ENCODE results near the gene FBXO24. TPM values are rescaled to one million over a fixed set of nuclear protein-coding genes. Genes with fewer than 3 reads are reported as not detected.

FBXO24 gene
- total and polyA plus RNA-seq, 9 of the 15 experiments (the other 6 are each of a cell fraction or from before 2014, with no cell fraction given) = 0.17 to 0.95 (median 0.50) TPM

DNA sequence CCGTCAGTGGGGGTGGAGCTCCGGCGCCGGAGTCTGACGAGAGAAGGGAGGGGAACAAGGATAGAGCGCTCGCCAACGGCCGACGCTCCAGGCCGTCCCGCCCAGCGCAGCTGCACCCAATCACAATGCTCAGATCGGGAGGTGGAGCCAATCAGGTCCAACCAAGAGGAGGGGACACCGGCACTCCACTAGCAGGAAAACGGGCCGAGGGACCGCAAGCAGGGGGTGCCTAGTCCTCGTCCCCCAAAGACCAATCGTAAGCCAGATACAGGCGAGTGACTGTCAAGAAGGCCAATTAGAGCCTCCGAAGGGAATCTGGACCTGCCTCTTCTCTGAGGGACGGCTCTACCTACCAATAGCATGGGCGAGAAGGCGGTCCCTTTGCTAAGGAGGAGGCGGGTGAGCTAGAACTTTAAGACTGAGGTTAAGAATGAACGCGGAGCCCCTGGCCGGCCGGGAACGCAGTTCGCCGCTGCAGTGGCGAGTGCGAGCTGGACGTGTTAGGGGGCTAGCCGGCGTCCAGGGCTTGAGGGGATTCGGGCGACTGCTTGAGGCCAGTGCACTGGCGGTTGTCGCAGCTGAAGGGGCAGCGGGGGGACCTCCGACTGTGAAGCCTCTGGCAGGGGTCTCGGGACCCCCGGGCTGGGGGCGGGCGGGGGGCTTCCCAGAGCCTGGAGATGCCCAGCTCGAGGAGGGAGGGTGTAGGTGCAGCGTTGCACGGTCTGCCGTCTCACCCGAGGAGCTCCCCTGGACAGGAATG lies at the start of gene FBXO24 (continued):
- TF ChIP-seq, protein P1, sequence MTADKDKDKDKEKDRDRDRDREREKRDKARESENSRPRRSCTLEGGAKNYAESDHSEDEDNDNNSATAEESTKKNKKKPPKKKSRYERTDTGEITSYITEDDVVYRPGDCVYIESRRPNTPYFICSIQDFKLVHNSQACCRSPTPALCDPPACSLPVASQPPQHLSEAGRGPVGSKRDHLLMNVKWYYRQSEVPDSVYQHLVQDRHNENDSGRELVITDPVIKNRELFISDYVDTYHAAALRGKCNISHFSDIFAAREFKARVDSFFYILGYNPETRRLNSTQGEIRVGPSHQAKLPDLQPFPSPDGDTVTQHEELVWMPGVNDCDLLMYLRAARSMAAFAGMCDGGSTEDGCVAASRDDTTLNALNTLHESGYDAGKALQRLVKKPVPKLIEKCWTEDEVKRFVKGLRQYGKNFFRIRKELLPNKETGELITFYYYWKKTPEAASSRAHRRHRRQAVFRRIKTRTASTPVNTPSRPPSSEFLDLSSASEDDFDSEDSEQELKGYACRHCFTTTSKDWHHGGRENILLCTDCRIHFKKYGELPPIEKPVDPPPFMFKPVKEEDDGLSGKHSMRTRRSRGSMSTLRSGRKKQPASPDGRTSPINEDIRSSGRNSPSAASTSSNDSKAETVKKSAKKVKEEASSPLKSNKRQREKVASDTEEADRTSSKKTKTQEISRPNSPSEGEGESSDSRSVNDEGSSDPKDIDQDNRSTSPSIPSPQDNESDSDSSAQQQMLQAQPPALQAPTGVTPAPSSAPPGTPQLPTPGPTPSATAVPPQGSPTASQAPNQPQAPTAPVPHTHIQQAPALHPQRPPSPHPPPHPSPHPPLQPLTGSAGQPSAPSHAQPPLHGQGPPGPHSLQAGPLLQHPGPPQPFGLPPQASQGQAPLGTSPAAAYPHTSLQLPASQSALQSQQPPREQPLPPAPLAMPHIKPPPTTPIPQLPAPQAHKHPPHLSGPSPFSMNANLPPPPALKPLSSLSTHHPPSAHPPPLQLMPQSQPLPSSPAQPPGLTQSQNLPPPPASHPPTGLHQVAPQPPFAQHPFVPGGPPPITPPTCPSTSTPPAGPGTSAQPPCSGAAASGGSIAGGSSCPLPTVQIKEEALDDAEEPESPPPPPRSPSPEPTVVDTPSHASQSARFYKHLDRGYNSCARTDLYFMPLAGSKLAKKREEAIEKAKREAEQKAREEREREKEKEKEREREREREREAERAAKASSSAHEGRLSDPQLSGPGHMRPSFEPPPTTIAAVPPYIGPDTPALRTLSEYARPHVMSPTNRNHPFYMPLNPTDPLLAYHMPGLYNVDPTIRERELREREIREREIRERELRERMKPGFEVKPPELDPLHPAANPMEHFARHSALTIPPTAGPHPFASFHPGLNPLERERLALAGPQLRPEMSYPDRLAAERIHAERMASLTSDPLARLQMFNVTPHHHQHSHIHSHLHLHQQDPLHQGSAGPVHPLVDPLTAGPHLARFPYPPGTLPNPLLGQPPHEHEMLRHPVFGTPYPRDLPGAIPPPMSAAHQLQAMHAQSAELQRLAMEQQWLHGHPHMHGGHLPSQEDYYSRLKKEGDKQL (CRISPR knock-in tag; IDR thresholded peaks at IDR 0.05; ENCODE audit: borderline replicate concordance) = no peak
- no peak for TF ChIP-seq NCOA4 (IDR thresholded peaks at IDR 0.05; ENCODE audit: partially characterized antibody)
- TF ChIP-seq ESRRA (IDR thresholded peaks at IDR 0.05; ENCODE audit: borderline replicate concordance, low read depth) = peak; percentile 81
- no peak; a peak in 1 of 4 replicates for TF ChIP-seq HDAC1 (IDR thresholded peaks at IDR 0.05)
- no peak for TF ChIP-seq SRSF3 (IDR thresholded peaks at IDR 0.05; ENCODE audit: insufficient read depth, low read length)
- no peak for TF ChIP-seq IRF2 (CRISPR knock-in tag; IDR thresholded peaks at IDR 0.05)
- TF ChIP-seq SMC3 (conservative IDR thresholded peaks at IDR 0.05; ENCODE audit: insufficient read depth, low read depth, low read length) = no peak
- peak; percentile 54; the same call in 1 of the 2 replicates for TF ChIP-seq RNF2 (IDR thresholded peaks at IDR 0.05)
- TF ChIP-seq RUNX1 (IDR thresholded peaks at IDR 0.05; ENCODE audit: low read depth) = no peak
- no peak for TF ChIP-seq FOXA3 (CRISPR knock-in tag; conservative IDR thresholded peaks at IDR 0.05 in 1 of 2, IDR thresholded peaks at IDR 0.05 in 1 of 2)
- TF ChIP-seq NR3C1 (CRISPR knock-in tag; IDR thresholded peaks at IDR 0.05) = no peak
- TF ChIP-seq RBM14 (IDR thresholded peaks at IDR 0.05; ENCODE audit: borderline replicate concordance, insufficient read depth, low read depth, low read length) = no peak
- TF ChIP-seq POLR2B (IDR thresholded peaks at IDR 0.05; ENCODE audit: low read depth, partially characterized antibody) = no peak
- no peak for TF ChIP-seq ZSCAN32 (CRISPR knock-in tag; IDR thresholded peaks at IDR 0.05)
- no peak for TF ChIP-seq MEF2A (IDR thresholded peaks at IDR 0.05; ENCODE audit: control insufficient read depth, low read depth, low read length)
- no peak for TF ChIP-seq ZBTB5 (IDR thresholded peaks at IDR 0.05)
- TF ChIP-seq ZNF232 (CRISPR knock-in tag; IDR thresholded peaks at IDR 0.05) = no peak
- TF ChIP-seq EHMT2 (IDR thresholded peaks at IDR 0.05) = no peak
- TF ChIP-seq ZNF23 (CRISPR knock-in tag; IDR thresholded peaks at IDR 0.05) = no peak
- 0 out of 2 replicates have a peak, but pooled peaks have one; percentile 16 for TF ChIP-seq NFE2 (IDR thresholded peaks at IDR 0.05; ENCODE audit: low read depth)
- TF ChIP-seq LEF1 (IDR thresholded peaks at IDR 0.05) = no peak; the same call in 1 of the 2 replicates
- TF ChIP-seq TCF7 (IDR thresholded peaks at IDR 0.05; ENCODE audit: borderline replicate concordance) = no peak
- no peak for TF ChIP-seq ZNF347 (CRISPR knock-in tag; IDR thresholded peaks at IDR 0.05; ENCODE audit: low read depth)
